ENCODE results near the gene MC5R.
A peak's percentile ranks its signal among the peaks of the same experiment; 100 is the strongest.
"Not testable (repeated sequence)": the region's sequence is repeated elsewhere in the genome, so short reads cannot be mapped to it uniquely, and the experiment has no call there.

Gene MC5R

GRCh38 chr18:13826209-13826608 is 2.3 kb downstream of the MC5R start:
- no peak for DNase-seq (ENCODE audit: low read depth, low spot score)
- no peak for TF ChIP-seq FOXP2 (optimal IDR thresholded peaks at IDR 0.05; ENCODE audit: control extremely low read depth, extremely low read length, insufficient read depth)
- no peak for TF ChIP-seq EZH2 (IDR thresholded peaks at IDR 0.05)
- TF ChIP-seq POLR2AphosphoS5 (IDR thresholded peaks at IDR 0.05; ENCODE audit: borderline replicate concordance, low read depth, low read length) = no peak
- Histone ChIP-seq H3K9ac (ENCODE audit: insufficient read length) (no peak overlapping the region), H3K4me3 (no peak overlapping the region), H3K9me3 (ENCODE audit: low read depth, low read length) (no peaks in the 10 kb centered on the region), H3K27ac (no peak overlapping the region), H3K36me3 (ENCODE audit: insufficient read depth, low read length) (no peaks in the 10 kb centered on the region)

- TF ChIP-seq FOXP2 (optimal IDR thresholded peaks at IDR 0.05; ENCODE audit: control extremely low read depth, extremely low read length, insufficient read depth) = no peak
- TF ChIP-seq EZH2 (IDR thresholded peaks at IDR 0.05) = no peak
- no peak for TF ChIP-seq POLR2AphosphoS5 (IDR thresholded peaks at IDR 0.05; ENCODE audit: borderline replicate concordance, low read depth, low read length)
- Histone ChIP-seq H3K36me3 (ENCODE audit: insufficient read depth, low read length) (no peaks in the 10 kb centered on the region), H3K27ac (no peak overlapping the region), H3K9ac (ENCODE audit: insufficient read length) (no peak overlapping the region), H3K4me3 (no peak overlapping the region), H3K9me3 (ENCODE audit: low read depth, low read length) (no peaks in the 10 kb centered on the region)
- no peak for DNase-seq (ENCODE audit: low read depth, low spot score)
These were observed 8.0 kb downstream of the MC5R start for GRCh38 chr18:13831864-13832508.

DNA sequence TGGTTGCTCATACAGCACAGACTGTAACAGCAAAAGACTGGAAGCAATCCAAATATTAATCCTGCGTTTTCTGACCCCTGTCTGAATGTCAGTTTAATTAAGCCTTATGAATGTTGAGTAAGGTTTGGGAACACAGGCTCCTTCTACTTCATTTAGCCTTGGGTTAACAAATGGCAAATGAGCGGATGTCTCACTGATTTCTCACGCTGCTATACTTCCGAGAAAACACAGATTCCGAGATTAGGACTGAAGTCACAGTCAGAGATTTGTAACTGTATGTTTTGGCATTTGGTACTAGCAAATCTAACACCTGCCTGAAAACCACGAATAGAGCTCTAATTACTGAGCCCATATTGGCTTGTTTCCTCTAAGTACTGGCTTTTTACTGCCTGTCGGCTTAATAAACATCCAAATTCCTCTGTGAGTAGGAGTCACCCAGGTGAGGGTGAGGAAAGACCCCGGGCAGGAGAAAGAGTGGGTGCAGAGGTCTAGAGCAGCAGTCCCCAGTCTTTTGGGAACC is 10.6 kb downstream of the MC5R start:
- Histone ChIP-seq H3K4me3 (no peak overlapping the region), H3K9me3 (ENCODE audit: low read depth, low read length) (no peaks in the 10 kb centered on the region), H3K36me3 (ENCODE audit: insufficient read depth, low read length) (no peaks in the 10 kb centered on the region), H3K9ac (ENCODE audit: insufficient read length) (no peak overlapping the region), H3K27ac (no peak overlapping the region)
- DNase-seq (ENCODE audit: low read depth, low spot score) = no peak
- TF ChIP-seq POLR2AphosphoS5 (IDR thresholded peaks at IDR 0.05; ENCODE audit: borderline replicate concordance, low read depth, low read length) (no peak), EZH2 (IDR thresholded peaks at IDR 0.05) (no peak), FOXP2 (optimal IDR thresholded peaks at IDR 0.05; ENCODE audit: control extremely low read depth, extremely low read length, insufficient read depth) (no peak)

- no peak for DNase-seq (ENCODE audit: low read depth, low spot score)
These were observed 11.3 kb downstream of the MC5R start for GRCh38 chr18:13835202-13835601.

DNA sequence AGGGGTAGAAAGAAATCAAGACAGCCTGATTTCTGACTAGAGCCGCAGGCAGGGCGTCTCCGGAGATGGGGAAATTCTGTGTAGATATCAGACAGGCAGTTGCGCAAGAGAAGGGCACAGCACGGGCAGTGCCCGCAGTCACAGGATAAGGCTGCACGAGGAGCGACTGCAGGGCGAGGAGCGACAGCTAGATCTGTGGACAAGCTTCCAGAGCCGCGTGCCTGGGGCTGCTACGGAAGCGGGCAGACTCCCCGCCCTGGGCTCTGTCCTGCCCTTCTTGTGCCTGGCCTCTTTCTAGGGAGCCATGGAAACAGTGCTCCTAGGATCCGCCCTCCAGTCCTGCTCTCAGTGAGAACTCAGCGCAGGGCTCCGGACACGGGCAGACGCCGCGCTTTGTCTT is 12.6 kb downstream of the MC5R start:
- no peak for DNase-seq (ENCODE audit: low read depth, low spot score)
- Histone ChIP-seq H3K4me3 (no peak overlapping the region), H3K27ac (no peak overlapping the region), H3K9me3 (ENCODE audit: low read depth, low read length) (no peaks in the 10 kb centered on the region), H3K36me3 (ENCODE audit: insufficient read depth, low read length) (no peaks in the 10 kb centered on the region), H3K9ac (ENCODE audit: insufficient read length) (no peak overlapping the region)
- TF ChIP-seq EZH2 (IDR thresholded peaks at IDR 0.05) = no peak
- TF ChIP-seq POLR2AphosphoS5 (IDR thresholded peaks at IDR 0.05; ENCODE audit: borderline replicate concordance, low read depth, low read length) = no peak
- TF ChIP-seq FOXP2 (optimal IDR thresholded peaks at IDR 0.05; ENCODE audit: control extremely low read depth, extremely low read length, insufficient read depth) = no peak

More at GRCh38 chr18:13835202-13835601, 11.3 kb downstream of the MC5R start:
- Histone ChIP-seq H3K9ac (ENCODE audit: insufficient read length) (no peak overlapping the region), H3K4me3 (no peak overlapping the region), H3K36me3 (ENCODE audit: insufficient read depth, low read length) (no peaks in the 10 kb centered on the region), H3K9me3 (ENCODE audit: low read depth, low read length) (no peaks in the 10 kb centered on the region), H3K27ac (no peak overlapping the region)
- TF ChIP-seq POLR2AphosphoS5 (IDR thresholded peaks at IDR 0.05; ENCODE audit: borderline replicate concordance, low read depth, low read length) (no peak), EZH2 (IDR thresholded peaks at IDR 0.05) (no peak), FOXP2 (optimal IDR thresholded peaks at IDR 0.05; ENCODE audit: control extremely low read depth, extremely low read length, insufficient read depth) (no peak)

DNA sequence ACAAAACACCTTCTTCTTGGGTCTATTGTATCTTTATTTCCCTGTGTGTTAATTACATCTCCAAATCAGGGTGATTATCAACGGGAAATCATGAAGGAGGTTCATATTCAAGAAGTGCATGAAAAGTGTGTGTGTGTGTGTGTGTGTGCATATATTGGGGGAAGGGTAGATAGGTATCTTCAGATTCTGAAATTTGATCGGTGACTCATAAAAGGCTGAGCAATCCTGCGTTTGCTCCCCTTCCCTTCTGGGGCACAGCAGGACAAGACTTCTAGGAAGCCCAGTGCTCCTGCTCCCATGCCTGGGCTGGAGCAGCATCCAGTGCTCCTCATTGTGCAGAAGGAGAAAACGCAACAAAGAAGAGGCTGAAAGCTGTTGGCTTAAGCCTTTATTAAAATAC is 25.8 kb downstream of the MC5R start:
- Histone ChIP-seq H3K9ac (ENCODE audit: insufficient read length) (no peak overlapping the region), H3K27ac (no peak overlapping the region), H3K36me3 (ENCODE audit: insufficient read depth, low read length) (no peaks in the 10 kb centered on the region), H3K9me3 (ENCODE audit: low read depth, low read length) (no peaks in the 10 kb centered on the region), H3K4me3 (no peak overlapping the region)
- DNase-seq (ENCODE audit: low read depth, low spot score) = no peak
- TF ChIP-seq POLR2AphosphoS5 (IDR thresholded peaks at IDR 0.05; ENCODE audit: borderline replicate concordance, low read depth, low read length) (no peak), EZH2 (IDR thresholded peaks at IDR 0.05) (no peak), FOXP2 (optimal IDR thresholded peaks at IDR 0.05; ENCODE audit: control extremely low read depth, extremely low read length, insufficient read depth) (no peak)

GRCh38 chr18:13862898-13863297 is 38.9 kb downstream of the MC5R start:
- not testable (repeated sequence) for H3K27ac ChIP-seq; DNase-seq (ENCODE audit: low read depth, low spot score); H3K36me3 ChIP-seq (ENCODE audit: insufficient read depth, low read length); H3K9ac ChIP-seq (ENCODE audit: insufficient read length); H3K9me3 ChIP-seq (ENCODE audit: low read depth, low read length); H3K4me3 ChIP-seq

DNA sequence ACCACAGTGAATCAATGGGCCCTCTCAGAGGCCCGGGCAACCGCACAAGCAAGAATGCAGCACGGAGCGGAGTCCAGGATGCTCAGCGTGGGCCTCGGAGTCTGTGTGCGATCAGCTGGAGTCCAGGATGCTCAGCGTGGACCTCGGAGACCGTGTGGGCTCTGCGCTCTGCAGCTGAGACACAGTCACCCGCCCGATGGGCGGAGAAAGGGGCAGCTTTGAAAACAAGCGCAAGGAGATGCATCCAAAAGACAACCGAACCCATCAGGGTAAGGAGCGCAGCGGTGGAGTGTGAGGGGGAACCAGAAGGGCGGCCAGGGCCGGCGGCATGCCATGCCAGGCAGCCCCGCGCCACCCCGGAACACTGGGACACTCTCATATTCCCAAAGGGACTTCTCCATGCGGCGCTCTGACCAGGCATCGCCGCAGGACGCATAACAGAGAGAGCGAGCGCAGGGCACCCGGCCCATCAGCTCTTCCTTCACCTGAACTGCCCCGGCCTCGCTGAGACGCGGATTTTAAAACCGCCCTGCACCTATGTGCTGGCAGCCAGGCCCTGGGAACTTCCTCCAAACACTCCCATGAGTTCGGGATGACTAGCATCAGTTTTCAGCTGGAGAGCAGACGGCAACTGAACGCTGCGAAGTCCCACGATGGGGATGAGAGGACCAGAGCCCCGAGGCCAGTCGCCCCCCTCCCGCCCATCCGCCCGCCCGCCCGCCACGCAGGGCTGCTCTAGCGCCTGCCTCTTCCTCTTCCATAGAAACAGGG is 44.7 kb downstream of the MC5R start:
- no peak overlapping the region for H3K4me3 ChIP-seq
- H3K9me3 ChIP-seq (ENCODE audit: low read depth, low read length) = no peaks in the 10 kb centered on the region
- no peaks in the 10 kb centered on the region for H3K36me3 ChIP-seq (ENCODE audit: insufficient read depth, low read length)
- H3K27ac ChIP-seq = no peak overlapping the region
- DNase-seq (ENCODE audit: low read depth, low spot score) = no peak
- H3K9ac ChIP-seq (ENCODE audit: insufficient read length) = no peak overlapping the region
- TF ChIP-seq POLR2AphosphoS5 (IDR thresholded peaks at IDR 0.05; ENCODE audit: borderline replicate concordance, low read depth, low read length) = no peak
- peak; percentile 89 for TF ChIP-seq EZH2 (IDR thresholded peaks at IDR 0.05)
- TF ChIP-seq FOXP2 (optimal IDR thresholded peaks at IDR 0.05; ENCODE audit: control extremely low read depth, extremely low read length, insufficient read depth) = no peak

Measured in SK-N-MC (cell line).